HG03039 (cell line): ENCODE data around the gene WNT11.
"Not testable (repeated sequence)": the region's sequence is repeated elsewhere in the genome, so short reads cannot be mapped to it uniquely, and the experiment has no call there.

Experiments used
- ATAC-seq: cut with Tn5 transposase; IDR thresholded peaks from one replicate; pipeline ENCODE4 v1.9.1; 2021; ENCODE audit warnings: mild to moderate bottlenecking, moderate library complexity; ENCODE audit not compliant: unreplicated experiment

WNT11 gene

DNA sequence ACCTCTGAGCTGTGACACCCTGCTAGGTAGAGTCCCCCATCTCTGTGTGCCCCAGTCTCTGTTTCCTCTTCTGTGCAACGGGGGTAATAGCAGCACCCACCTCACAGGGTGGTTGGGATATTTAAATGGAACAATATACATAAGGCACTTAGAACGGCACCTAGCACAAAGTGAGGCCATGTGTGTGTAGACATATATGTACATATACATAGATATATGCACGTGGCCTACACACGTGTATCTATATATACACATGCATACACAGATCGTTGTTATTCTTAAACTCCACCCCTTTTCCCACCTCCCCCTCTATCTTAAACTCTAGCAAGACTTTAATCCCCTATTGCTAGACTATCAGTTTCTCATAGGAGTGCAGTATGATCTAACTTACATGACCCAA, 2.4 kb downstream of the WNT11 start:
- ATAC-seq: no peak

DNA sequence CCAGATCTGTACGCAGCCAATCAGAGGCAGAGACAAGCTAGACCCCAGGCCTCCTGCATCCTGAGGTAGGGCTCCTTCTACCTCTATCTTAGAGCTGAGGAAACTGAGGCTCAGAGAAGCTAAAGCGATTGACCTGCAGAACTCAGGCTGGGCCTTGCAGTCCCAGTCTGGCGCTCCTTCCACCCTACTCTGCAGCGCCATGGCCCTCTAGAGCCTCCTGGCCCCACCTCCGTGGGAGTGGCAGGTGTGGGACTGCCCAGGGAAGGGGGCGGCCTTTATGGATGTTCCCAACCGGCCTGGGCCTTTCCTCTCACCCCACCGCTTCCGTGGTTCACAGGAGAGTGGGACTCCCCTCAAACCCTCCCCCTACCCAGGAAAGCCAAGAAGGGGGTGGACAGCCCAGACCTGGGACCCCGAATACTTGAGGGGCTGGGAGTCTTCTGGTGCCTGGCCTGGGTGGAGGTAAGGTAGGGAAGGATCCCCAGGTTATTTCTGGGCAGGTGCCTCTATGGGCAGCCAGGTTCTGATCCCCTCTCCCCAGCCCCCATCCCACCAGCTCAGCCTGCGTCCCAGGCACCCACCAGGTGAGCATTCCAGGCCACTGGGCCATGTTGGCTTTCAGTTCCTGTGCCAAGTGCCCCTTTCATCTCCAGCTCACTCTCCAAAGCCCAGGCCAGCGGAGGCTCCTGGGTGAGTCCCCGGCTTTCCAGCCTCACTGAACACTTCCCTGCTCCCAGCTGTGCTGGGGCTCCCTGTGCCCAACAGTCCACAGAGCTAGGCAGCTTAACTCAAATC, 3.0 kb downstream of the WNT11 start:
- no peak for ATAC-seq

DNA sequence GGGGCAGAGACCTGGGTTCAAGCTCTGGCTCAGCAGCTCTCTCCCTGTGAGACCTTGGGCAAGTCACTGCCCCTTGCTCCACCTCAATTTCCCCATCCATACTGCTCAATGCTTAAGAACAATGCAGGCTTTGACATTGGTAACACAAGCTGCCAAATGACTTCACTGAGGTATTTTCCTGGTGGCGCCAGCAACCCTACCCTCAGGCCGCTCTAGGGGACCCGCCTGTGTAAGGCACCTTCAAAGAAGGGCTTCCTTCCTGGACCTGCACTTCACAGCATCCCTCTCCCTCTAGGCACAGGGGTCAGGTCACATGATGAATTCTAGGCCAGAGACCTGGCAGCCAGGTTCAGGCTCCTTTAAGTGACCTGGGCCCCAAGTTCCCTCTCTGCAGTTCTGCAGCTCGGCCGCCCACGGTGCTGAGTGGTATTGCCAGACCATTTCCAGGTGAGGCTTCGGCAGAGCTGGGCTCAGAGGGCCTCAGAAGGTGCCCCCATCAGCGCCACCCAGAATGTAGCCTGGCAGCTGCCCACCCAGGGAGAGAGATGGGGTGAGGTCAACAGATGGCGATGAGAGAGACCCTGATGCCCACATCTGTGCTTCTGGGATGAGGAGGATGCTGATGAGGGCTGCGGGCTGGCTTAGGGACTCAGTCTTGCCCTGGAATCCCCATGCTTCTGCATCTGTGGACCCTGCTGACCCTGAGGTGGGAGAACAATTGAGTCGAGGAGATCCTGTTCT, 4.5 kb downstream of the WNT11 start:
- no peak for ATAC-seq

DNA sequence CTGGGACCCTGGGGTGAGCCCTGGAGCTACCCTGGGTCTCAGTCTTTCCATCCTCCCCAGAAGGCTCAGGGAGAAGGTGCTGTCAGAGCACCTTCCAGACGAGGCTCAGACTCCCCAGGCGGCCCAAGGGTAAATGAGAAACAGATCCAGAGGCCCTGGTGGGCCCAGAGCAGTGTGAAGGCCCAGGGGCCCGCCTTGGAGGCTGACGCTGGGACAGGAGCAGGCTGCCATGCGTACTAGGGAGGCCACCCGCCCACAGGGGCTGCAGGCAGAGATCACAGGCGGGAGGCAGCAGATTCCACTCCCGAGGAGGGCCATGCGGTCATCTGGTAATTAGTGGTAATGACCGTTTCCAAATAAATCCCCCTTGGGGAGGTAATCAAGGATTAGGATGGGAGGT, 5.2 kb downstream of the WNT11 start:
- ATAC-seq: no peak

DNA sequence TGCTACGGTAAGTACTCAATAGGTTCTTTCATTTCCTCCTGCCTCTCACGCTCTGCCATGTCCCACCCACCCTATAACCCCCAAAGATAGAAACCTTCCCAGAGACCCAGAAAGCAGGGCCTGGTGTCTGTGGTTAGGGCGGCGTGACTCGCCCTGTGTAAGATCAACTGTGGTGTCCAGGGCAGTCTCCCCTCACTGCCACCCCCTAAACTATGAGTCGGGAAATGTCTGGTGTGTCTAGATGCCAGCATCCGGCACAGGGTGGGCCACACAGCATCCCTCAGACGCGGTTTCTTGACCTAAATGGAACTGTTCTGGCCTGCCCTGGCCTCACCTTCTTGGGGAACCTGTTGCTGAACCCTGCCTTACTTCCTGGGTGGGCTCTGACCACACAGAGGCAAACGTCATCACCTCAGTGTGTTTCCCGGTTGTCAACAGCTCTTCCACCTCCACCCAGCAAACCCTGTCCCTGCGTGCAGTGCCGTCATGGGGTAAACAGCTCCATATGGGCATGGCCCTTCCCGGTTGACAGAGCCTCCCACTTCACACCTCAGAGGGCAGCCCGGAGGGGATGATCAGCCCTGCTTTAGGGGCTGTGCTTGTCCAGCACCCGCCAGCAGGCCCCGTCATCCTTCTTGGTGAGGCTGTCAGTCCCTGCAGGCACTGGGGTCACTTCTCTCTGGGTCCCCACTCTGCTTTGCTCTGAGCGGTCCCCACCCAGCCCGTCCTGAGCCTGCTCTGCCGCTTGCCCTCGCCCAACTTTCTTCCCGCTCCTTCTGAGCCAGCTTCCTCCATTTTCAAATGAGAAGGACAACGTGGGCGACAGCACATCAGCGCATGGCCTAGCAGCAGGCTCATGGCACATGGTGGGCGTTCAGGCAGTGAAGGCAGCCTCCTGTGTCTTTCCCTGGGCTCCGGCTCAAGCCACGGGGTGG, 6.0 kb downstream of the WNT11 start:
- no peak for ATAC-seq

DNA sequence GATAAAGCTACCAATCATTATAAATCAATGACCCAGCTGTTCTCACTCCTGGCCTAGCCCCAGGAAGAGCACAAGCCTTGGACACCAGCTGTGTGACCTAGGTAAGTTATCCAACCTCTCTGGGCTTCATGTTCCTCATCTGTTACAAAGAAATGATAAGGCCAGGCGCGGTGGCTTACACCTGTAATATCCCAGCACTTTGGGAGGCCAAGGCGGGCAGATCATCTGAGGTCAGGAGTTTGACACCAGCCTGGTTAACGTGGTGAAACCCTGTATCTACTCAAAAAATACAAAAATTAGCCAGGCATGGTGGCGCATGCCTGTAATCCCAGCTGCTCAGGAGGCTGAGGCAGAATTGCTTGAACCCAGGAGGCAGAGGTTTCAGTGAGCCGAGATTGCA, 7.6 kb downstream of the WNT11 start:
- not testable (repeated sequence) for ATAC-seq

DNA sequence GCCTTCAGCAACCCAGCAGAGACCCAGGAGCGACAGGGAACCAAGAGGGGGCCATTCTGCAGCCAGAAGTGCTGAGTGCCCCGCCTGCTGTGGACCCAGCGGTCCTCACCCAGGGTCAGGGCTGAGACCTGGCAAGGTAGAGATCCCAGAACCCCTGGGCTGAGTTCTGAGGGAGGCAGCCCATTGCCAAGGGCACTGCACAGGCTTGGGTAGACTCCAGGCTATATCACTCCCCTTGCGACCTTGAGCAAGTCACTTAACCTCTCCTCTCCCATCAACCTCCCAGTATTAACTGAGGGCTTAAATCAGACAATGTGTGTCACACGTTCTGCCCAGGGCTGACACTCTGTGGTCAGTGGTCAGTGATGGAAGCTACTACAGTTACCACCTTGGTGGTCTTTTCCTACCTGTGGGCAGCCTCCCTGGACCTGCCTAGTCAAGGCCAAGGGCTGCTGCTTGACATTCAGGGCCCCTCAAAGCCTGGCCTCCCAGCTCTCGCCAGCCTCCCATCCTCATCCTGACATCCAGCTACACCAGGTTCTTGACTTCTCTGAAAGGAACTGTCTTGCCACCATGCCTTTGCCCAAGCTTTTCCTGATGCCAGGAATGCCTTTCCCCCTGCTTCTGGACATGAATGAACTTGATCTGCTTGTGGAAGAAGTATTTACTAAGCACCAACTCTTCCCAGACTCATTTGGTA, 8.2 kb downstream of the WNT11 start:
- no peak for ATAC-seq

DNA sequence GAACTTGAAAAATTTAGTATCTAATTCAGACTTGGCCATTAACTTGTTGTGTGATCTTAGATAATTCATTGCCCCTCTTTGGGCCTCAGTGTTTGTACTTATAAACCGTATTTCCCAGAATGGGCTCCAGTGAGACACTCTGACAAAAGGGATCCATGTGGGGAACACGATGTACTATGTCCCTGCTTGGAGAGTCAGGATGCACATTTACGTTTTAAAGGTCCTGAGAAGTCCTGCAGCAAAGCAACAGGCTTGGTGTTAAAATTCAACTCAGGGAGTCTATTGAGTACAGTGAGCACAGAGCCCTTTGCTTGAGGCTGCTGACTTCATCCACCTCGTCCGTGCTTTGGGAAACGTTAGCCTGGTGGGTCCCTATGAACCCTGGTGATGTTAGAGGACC, 9.0 kb downstream of the WNT11 start:
- ATAC-seq: no peak

DNA sequence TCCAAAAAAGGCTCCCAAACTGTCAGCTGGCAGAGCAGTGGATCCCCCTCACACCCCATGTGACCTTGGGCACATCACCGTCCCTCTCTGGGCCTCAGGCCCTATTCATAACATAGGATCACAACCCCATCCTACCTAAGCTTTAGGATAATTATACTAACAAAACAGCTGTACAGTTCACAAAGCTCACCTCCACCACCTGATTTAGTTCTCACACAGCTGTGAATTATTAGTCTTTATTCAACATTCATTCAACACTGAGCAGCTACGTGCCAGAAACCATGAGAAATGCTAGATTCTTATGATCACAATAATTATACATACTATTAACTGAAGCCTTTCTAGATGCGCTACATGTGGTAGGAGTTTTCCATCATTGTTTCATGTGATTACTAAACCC, 9.5 kb downstream of the WNT11 start:
- ATAC-seq: no peak

DNA sequence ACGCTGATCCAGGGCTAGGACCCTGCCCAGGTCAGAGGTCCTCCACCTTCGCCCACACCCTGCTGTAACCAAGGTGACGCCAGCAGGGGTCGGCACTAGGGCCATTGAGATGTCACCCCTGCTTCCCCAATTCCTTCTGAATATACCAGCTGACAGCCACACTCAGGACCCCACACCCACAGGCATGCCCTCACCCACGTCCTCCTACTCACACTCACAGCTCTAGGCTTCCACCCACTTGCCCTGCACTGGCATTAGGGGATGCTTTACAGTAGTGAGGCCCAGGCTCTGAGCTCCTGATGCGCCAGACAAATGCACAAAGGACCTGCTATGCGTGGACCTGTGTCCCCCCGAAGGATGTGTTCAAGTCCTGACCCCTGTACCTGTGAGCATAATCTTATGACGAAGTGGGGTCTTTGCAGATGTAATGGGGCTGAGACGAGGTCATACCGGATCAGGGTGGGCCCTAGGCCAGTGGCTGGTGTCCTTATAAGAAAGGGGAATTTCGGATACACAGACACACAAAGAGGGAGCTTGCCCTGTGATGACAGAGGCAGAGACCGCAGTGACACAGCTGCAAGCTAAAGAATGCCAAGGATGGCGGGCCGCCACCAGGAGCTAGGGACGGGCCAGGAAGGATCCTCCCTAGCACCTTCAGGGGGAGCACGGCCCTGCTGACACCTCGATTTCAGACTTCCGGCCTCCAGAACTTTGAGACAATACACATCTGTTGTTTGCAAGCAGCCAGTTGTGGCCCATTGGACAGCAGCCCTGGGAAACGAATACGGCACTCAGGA, 11.2 kb downstream of the WNT11 start:
- ATAC-seq: no peak

DNA sequence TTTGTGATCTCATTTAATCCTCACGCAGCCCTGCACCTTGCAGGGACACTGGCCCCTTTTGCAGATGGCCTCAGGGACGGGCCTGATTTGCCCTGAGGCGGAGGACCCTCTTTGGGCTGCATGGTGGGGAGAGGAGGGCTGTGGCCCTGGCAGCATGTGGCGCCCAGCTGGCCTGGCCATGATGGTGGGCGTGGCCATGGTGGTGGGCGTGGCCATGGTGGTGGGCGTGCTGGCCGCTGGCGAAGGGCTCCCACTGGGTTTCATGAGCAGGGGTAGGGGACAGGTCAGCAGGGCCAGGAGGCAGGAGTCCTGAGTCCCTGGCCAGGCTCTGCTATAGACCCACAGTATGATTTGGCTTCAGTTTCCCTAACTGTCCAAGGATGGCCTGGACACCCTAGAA, 13.1 kb downstream of the WNT11 start:
- no peak for ATAC-seq

DNA sequence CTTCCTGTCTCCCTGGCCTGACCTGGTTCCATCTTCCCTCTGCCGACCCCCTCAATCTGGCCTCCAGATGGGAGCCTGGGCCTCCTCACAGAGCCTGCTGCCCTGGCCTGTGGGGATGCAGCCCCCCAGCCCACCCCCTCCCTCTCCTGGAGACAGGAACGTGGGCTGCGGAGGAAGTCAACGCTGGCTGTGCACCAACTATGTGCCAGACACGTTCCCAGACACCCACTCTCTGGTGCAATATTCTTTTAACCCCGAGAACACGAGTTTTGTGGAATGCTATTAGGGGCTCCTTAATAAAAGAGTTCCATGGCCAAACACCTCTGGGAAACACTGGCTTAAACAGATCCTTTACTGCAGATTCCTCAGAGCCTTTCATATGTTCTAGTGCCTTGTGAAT, 15.9 kb downstream of the WNT11 start:
- ATAC-seq: no peak

DNA sequence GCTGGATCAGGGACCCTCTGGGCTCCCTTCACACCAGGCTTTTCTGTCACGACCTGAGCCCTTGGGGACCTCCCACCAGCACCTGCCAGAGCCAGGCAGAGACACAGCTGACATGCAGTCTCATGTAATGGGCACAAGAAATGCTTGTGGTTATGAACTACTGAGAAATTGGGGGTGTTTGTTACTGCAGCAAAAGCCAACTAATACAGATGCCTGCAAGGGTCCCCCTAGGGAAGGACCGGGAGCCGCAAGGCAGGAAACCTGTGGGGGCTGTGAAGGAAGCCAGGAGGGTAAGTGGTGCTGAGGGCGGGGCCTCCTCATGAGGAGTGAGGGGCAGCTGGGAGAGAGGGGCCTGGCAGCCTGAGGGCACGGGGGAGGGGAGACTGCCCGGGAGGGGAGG, 16.6 kb downstream of the WNT11 start:
- no peak for ATAC-seq

DNA sequence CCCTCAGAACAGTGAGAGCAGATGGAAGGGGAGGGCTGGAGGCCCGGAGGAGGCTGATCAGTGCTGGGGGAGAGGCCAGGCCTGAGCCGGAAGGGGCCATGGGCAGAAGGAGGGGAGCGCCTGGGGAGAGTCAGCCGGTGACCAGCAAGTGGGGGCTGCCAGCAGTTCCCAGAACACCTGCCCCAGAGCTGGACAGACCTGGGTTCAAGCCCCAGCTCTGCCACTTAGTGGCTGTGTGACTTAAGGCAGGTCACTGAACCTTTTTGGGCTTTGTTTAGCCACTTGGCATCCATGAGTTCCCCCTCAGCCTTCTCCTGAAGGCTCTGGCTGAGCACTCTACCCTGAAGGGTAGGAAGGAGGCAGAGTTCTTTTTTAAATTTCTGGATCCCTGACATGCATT, 17.4 kb downstream of the WNT11 start:
- ATAC-seq: no peak

DNA sequence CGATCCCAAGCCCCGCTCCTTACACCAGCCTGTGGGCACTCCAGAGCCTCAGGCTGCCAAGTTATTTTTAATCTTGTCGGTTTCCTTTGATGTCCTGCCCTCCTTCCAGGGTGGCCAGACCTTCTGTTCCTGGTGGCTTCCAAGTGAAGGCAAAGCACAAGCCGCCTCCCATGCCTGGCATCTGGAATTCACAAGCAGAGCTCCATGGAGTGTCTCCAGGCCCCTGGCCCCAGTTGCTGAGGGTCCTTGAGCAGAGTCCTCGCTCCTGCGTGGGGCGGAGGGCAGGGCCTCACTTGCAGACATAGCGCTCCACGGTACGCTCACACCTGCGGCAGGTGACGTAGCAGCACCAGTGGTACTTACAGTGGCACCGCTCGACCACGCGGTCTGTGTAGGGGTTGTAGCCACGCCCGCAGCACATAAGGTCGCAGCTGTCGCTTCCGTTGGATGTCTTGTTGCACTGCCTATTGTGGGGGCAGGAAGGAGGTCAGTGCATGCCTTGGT, 19.5 kb downstream of the WNT11 start:
- no peak for ATAC-seq

DNA sequence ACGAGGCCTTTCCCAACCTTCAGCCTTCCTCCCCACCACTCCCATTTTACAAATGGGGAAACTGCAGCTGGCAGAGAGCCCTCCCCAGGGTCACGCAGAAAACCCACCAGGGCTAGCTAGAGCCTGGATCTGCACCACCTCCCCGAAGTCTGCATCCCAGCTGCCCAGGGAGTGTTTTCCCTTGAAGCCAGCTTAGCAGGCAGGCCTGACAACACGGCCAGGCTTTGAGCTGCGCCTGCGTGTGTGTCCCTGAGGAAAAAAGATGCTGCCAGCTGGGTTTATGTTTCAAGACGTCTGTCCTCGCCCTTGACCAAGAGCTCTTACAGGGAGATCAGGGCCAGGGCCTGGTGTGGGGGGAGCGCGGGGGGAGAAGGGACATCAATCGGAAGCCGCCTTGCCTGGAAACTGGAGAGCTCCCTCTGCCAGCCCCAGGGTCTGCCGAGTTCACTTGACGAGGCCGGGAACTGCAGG, 20.3 kb downstream of the WNT11 start:
- no peak for ATAC-seq

DNA sequence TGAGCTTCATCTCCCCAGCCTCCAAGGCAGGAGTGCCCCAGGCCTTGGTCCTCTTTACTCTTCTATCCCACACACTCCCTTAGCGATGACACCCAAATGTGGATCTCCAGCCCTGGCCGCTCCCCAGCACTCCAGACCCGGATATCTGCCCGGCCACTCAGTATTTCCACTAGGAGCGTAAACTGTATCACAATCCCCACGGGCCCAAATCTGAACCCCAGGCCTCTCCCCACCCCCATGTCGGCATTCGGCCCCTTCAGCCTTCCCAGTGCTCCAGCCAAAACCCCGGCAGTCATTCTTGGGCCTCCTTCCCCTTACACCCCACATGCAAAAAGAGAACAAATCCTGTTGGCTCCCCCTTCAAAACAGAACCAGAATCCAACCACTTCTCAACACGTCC, 20.8 kb downstream of the WNT11 start:
- no peak for ATAC-seq

DNA sequence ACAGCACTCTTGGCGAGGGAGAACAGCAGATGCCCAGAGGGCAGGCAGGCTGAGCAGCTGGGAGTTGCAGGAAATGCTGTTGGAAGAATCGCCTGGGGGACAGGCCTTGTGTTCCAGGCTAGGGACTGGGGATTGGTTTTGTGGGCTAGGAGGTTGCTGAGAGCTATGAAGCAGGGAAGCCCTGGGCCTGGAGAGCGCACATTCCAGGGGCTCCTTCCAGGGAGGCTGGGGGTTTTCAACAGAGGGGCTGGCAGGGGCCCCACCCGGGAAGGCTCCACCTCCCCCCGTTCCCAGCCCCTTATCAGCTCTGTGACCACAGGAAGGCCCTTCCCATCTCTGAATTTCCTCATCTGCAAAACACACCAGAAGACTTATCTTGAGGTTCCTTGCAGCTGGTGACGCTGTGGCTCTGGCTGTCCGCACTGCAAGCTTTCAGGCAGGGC, 21.7 kb downstream of the WNT11 start:
- ATAC-seq: no peak

DNA sequence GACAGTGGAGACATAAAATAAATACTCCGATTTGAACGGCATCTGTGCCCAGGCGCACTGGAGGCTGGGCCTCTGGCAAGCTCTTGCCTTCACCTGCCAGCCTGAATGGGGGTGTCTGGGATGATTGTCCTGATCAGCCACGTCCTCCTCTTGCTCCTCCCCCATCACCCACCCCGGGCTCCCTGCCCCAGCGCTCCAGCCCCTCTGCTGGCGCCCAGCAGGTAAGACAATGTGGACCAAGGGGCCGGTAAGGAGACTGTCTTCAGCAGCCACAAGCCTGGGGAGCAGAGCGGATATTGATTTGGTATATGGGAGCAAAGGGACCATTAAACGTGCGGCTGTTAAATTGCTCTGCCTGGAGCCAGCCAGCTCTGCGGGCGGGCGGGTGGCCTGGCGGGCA, 24.9 kb downstream of the WNT11 start:
- no peak for ATAC-seq

DNA sequence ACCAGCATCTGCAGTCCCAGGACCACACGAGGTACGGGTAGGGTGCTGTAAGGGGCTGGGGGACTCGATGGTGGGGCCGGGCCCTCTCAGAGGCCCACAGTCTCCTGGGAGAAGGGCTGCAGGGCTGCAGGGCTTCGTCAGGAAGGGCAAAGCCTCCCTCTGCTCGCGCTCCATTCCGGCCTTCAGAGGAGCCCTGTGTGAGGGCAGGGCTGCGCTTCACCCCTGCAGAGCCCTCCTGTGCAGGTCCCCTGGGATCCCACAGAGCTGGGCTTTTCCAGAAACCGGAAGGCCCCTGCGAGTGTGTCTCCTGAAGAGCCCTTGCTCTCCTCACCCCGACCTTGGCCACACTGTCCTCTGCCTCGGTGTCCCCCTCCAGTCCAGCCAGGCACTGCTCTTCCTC, 27.2 kb downstream of the WNT11 start:
- no peak for ATAC-seq
